GOT3 (cell line): Measurements from ENCODE around the gene DNAJB8.

Source experiments
- DNase-seq: peaks from one replicate; lab custom pipeline; 2025; ENCODE audit warnings: mixed read lengths; lab: John Stamatoyannopoulos, UW

Gene DNAJB8

DNA sequence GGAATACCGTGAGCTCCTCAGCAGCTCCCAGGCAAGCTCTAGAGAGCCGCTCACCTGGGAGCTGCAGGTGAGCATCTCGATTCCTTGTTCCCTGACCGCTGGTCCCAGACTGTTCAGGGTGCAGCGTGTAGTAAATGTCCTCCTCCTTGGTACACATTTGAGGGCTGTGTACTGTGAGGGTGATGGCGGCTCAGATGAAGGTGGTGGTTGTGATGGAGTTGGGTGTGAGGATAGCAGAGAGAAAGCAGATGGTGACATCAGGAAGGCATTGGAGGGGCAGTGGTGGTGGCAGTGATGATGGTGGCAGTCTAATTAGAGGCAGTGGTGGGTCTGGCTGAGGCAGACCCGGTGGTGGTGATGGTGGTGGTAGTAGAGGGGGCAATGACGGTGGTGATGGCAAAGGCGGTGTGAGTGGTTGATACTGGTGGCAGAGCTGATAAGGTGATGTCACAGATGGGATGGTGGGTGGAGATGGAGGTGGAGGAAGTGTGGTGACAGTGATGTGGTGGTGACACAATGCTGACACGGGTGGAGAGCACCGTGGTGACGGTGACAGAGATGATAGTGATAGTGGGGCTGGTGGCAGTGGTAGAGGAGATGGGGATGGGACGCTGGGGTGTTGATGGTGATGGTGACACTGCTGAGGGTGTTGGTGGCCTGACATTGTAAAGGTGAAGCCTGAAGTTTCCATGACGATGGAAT lies at the start of gene DNAJB8:
TSS of gene DNAJB8 (minus strand) at position 51 of the 702 bp plus-strand sequence. CDS start 3,645 bp downstream, outside the sequence.
- no peak for DNase-seq

GRCh38 chr3:128515967-128516366 lies 49.3 kb upstream of the DNAJB8 start:
- DNase-seq = no peak

- DNase-seq = no peak
Observed at GRCh38 chr3:128508852-128509251, 42.2 kb upstream of the DNAJB8 start.

DNA sequence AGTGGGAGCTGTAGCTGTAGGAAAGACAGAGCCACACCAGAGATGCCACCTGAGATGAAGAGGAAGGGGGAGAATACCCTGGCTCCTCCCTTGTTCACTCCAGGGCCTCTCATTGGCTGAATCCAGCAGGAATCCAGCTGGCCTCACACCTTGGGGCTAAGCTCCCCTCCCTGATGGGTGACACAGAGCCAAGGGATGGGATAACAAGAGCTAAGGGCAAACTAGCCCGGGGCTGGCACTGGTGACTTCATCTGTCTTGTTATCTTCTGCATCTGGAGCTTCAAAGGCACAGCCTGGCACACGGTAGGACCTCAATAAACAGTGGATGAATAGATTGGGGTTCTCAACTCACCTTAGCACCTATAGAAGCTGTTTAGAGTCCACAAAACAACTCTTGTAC lies 40.1 kb upstream of the DNAJB8 start:
- DNase-seq = no peak

- DNase-seq = no peak
Observed at GRCh38 chr3:128505771-128506170, 39.1 kb upstream of the DNAJB8 start.

GRCh38 chr3:128504963-128505730 lies 38.5 kb upstream of the DNAJB8 start:
- DNase-seq = no peak

DNA sequence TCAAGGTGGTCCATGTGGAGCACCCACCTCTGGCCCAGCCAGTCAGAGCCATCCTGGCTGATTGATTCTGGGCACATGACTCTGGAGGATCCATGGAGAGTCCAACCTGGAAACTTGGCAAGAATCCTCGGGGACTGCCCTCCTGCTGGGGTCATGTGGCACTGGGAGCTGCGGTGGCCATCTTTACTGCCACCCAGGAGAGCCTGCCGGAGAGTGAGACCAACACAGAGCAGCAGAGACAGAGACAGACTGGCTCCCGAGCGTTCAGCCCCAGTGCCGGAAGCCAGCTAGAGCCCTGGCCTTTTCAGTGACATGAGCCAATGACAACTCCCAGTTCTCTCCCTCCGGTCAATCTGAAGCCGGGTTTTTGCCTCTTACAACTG lies 37.8 kb upstream of the DNAJB8 start:
- DNase-seq = no peak

GRCh38 chr3:128503751-128504532 lies 37.3 kb upstream of the DNAJB8 start:
- no peak for DNase-seq

DNA sequence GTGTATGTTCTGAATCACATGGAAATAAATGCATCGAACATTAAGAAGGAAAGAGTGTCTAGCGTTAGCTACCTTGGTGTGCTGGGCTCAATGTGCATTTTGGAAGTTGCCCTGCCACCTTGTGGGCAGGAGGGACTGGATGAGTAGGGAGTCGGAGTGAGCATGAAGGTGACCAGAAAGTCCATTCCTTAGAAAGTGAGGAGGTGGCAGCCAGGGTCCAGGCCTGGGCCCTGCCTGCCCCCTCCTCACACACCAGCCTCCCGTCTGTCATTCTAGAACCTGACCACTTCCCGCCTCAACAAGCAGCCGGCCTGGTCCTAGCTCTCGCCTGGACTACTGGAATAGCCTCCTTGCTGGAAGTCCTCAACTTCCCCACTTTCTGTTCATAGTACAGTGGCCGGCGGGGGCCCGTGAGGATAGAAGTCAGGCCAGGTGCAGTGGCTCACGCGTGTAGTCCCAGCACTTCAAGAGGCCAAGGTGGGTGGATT lies 36.5 kb upstream of the DNAJB8 start:
- no peak for DNase-seq

GRCh38 chr3:128502712-128503111 lies 36.0 kb upstream of the DNAJB8 start:
- no peak for DNase-seq

GRCh38 chr3:128501431-128501830 lies 34.7 kb upstream of the DNAJB8 start:
- no peak for DNase-seq

DNA sequence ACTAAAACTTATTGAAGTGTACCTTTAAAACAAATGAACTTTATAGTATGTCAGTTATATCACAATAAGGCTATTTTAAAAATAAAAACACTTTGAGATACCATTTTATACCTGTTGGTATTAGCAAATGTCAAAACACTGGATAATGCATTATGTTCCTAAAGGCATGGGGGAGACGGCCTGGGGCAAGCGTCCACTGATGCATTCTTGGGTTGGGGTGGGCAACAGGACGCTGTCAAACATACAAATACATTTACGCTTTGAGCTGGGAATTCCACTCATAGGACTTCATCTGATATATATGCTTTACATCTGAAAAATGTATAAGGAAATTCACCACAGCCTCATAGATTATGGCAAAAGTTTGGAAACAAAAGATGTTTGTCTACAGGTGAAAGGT lies 33.9 kb upstream of the DNAJB8 start:
- no peak for DNase-seq

GRCh38 chr3:128499724-128500275 lies 33.1 kb upstream of the DNAJB8 start:
- no peak for DNase-seq

- DNase-seq = no peak
Observed at GRCh38 chr3:128498901-128499530, 32.3 kb upstream of the DNAJB8 start.

DNA sequence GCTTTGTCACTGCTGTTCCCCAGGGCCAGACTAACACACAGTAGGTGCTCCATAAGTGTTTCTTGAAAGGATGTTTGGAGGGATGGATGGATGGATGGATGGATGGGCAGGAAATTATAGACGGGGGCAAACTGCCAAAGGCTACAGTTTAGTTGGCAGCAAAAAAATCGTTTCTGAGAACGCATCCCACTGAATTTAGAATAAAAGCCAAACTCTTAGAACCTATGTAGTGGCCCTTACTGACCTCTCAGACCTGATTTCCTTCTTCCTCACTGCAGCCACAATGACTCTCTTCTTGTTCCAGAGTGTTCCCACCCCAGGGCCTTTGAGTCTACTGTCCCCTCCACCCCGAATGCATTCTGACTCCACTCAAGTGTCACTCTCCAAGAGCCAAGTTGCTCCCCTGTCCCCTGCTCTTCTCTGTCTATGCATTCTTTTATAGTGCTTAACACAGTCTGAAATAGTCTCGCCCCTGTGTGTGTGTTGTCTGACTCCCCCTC lies 31.5 kb upstream of the DNAJB8 start:
- no peak for DNase-seq

DNA sequence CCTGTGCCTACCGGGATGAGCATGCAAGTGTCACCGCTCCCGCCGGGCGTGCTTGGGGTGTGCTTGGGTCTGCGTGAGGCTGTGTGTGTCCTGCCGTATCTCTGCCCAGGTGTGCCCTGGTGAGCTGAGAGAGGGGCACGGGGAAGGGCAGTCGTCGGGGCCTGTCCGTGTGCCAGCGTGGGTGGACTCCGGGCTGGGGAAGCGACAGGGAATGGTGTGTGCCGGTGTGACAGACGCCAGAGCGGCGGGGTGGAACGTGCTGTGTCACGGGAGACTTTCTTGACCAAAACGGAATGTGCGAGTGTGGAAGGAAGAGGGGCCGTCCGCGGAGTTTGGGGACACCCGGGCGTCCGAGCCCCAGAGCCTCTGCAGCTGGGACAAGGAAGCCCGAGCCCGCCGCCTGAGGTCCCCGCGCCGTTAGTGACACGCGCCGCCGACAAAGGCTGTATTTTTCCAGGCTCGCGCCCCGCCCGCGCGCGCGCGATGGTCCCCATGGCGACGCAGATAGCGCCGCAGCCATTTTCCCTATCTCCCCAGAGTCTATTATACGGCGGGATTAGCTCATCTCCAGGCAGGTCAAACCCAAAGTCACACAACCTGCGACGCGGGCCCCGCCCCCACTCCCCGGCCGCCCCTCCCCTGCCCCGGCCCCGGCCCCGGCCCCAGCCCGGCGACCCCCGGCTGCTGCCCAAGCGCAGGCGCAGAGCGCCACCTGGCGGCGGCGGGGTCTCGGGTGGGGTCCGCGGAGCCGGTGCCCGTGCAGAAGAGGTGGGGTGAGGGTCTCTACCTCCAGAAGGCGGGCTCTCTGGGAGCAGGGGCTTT lies 30.8 kb upstream of the DNAJB8 start:
- DNase-seq = no peak

GRCh38 chr3:128496602-128497304 lies 30.1 kb upstream of the DNAJB8 start:
- DNase-seq = no peak

- no peak for DNase-seq
Observed at GRCh38 chr3:128496019-128496601, 29.4 kb upstream of the DNAJB8 start.

GRCh38 chr3:128495435-128495970 lies 28.8 kb upstream of the DNAJB8 start:
- no peak for DNase-seq

GRCh38 chr3:128494367-128494650 lies 27.6 kb upstream of the DNAJB8 start:
- DNase-seq = no peak
